GM10266 (cell line): ENCODE measurements around the gene ELMO1.

Experiments
- DNase-seq: peaks from one replicate; pipeline ENCODE4 v3.0.0; 2012; ENCODE audit errors: extremely low spot score
- CTCF ChIP-seq: IDR thresholded peaks from 2 replicates; pipeline ENCODE4 v1.5.1; 2012; ENCODE audit warnings: mild to moderate bottlenecking, low read depth; ENCODE audit not compliant: control insufficient read depth, insufficient read depth; ENCODE audit errors: missing control alignments

ELMO1 gene

GRCh38 chr7:37356911-37357636 is 91.6 kb downstream of the ELMO1 start:
- TF ChIP-seq CTCF: no peak

GRCh38 chr7:37354656-37355131 is 94.0 kb downstream of the ELMO1 start:
- no peak for TF ChIP-seq CTCF
- peak; percentile 20 for DNase-seq

More at GRCh38 chr7:37356911-37357636, 91.6 kb downstream of the ELMO1 start:
- DNase-seq: no peak

GRCh38 chr7:37353949-37354655 is 94.6 kb downstream of the ELMO1 start:
- DNase-seq: no peak
- no peak for TF ChIP-seq CTCF

- TF ChIP-seq CTCF: peak; percentile 92
- peak; percentile 53 for DNase-seq
These were observed 95.4 kb downstream of the ELMO1 start for GRCh38 chr7:37352974-37353948.

GRCh38 chr7:37352251-37352880 is 96.3 kb downstream of the ELMO1 start:
- no peak for DNase-seq
- no peak for TF ChIP-seq CTCF

GRCh38 chr7:37351716-37352115 is 96.9 kb downstream of the ELMO1 start:
- no peak for TF ChIP-seq CTCF
- DNase-seq: no peak
